ACHN (cell line): ENCODE results near the gene AXIN1.

Experiments used
- DNase-seq: peaks from one replicate; pipeline ENCODE4 v3.0.0-alpha.2; 2015
- in situ Hi-C: cut with HindIII; loops from 2 replicates; pipeline ENCODE4 v1.10.0; 2017; ENCODE audit warnings: low sequenced_read_pairs, low pct_ligation_motif_present, low pct_unique_long_range_greater_than_20kb

Gene AXIN1

DNA sequence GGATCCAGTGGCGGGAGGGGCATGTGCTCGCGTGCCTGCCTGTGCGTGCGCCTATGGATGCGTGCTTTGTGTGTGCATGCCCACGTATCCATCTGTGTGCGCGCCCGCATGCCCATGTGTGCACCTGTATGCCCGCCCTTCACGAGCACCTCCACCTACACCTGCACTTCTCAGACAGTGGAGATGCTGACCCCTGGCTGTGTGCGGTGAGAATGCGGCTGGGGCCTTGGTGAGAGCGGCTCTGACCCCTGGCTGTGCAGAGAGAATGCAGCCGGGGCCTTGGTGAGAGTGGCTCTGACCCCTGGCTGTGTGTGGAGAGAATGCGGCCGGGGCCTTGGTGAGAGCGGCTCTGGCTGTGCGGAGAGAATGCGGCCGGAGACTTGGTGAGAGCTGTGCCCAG is 33.9 kb downstream of the AXIN1 start:
- DNase-seq, result peak; percentile 31
- in situ Hi-C loops, result no loop called here

DNA sequence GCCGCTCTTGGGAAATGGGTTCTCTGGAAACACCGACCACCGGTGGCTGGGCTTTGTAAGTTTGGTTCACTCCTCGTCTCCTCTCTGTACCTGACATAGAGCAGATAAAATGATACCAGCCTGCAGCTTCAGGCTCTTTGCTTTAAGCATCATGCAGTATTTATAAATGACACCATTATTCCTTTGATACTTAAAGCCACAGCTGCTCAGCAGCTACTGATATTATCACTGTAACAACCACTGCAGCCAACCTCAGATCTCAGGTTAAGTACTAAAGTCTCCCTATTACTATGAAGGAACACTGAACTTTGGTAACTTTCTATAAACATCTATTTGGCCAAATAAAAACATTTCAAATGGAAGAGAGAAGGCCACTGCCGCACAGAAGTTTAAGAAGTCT is 34.9 kb downstream of the AXIN1 start:
- in situ Hi-C loops, result no loop called here
- DNase-seq, result no peak

DNA sequence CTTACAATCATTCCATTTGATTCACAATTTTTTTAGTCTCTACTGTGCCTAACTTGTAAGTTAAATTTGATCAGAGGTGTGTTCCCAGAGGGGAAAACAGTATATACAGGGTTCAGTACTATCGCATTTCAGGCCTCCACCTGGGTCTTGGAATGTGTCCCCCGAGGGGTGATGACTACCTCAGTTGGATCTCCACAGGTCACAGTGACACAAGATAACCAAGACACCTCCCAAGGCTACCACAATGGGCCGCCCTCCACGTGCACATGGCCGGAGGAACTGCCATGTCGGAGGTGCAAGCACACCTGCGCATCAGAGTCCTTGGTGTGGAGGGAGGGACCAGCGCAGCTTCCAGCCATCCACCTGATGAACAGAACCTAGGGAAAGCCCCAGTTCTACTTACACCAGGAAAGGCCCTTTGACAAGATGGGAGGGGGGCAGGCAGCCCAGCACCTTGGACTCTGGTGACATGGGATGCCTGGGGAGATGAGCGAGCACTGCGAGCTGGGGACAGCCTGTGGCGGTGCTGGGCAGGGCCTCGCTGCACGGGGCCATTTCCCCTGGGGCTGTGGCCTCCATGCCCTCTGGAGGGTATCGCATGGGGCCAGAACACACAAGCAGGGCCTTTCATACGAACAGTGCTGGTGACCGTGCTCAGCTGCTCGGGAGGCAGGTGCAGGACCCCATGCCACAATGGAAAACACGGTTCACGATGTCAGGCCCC is 35.6 kb downstream of the AXIN1 start:
- DNase-seq, result no peak
- in situ Hi-C loops, result no loop called here

DNA sequence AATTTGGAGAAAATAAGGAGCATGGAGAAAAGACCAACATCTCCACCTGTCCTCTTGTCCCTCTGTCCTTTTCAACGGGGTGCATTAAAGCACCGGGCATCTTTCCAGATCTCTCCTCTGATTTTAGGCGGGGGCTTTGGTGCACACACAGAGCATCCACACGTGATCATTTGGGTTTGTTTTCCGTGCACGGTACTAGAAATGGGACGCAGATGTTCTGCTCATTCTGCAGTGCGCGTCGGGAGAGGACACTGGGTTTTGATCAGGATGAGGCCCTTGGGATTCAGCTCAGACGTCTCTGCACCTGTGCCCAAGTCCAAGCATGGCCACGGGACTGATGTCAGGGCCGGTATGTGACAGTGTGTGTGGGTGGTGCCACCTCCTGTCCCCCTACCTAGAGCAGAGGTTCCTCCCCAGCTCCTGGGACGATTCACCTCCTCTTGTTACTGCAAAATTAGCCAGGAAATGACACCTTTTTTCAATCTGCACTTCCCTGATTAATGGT is 37.7 kb downstream of the AXIN1 start:
- DNase-seq, result no peak
- in situ Hi-C loops, result no loop called here

DNA sequence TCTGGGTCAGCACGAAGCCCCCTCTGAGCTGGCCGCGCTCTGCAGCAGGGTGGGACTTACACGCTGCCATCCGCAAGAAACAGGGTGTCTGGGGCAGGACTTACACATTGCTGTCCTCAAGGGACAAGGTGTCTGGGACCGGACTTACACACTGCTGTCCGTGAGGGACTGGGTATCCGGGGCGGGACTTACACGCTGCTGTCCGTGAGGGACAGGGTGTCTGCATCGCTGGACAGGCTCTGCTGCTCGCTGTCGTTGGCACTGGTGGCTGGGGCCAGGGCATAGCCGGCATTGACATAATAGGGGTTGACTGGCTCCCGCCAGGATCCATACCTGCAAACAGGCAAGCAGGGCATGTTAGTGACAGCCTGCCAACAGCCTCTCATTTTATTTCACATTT is 38.2 kb downstream of the AXIN1 start:
- in situ Hi-C loops, result no loop called here

DNA sequence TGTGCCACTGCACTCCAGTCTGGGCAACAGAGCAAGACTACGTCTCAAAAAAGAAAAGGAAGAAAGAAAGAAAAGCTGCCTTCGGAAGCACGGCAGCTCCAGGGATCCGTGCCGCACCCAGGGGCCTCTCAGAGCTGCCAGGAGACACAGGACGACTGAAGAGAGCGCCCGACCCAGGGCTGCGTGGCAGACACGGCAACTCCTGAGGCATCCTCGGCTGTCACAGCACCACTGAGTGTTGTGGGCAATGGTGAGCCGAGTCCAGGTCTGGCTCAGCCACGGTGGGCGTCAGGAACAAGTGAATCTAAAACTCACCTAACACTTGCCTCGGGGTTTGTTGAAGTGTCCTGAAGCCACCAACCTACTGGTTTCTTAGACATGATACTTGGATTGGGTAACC is 40.8 kb downstream of the AXIN1 start:
- DNase-seq, result no peak
- in situ Hi-C loops, result no loop called here

More for the DNA sequence above, 38.2 kb downstream of the AXIN1 start:
- no peak for DNase-seq

DNA sequence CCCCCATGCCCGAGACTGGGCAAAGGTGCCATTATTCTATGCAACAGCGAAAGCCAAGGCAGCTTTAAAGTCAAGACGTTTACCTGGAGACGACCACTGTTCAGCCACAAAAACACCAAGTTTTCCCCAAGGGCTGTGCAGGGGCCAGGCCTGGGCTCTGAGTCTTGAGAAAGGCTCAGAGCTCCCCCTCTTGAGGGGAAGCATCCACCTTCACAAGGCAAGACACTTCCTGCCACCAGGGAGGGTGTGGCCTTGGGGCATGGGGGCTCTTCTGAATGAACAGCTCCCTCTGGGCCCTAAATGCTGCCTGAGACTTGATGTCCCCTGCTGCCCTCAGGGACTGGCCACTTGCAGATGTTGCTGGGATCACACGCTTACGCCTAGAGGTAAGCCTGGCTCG is 43.0 kb downstream of the AXIN1 start:
- DNase-seq, result no peak
- in situ Hi-C loops, result no loop called here

DNA sequence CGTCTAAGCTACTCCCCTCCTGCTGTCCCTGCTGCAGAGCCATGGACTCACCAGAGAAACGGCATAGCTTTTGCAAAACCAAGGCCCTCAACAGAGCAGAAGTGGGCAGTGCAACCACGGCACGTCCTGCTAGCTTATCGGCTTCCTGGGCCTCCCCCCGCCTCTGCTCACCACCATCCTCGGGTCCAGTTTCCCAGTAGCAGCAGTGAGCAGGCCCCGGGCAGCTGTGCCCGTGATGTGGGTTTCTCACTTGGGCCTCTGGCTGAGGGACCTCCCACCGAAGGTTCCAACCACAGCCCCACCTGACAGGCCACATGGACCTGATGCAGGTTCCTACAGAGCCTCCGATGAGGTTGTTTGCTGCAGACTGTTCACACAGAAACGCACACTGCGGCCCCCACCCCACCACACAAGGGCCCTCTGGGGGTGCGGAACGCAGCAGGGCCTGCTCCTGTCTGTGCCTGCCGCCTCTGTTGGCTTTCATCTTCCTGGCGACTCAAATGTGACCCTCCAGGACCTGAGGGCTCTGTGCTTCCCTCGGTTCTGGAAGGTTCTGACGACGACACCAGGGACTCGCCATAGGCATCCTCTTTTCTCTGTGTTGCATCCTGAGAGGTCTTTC is 44.7 kb downstream of the AXIN1 start:
- in situ Hi-C loops, result no loop called here
- no peak for DNase-seq

DNA sequence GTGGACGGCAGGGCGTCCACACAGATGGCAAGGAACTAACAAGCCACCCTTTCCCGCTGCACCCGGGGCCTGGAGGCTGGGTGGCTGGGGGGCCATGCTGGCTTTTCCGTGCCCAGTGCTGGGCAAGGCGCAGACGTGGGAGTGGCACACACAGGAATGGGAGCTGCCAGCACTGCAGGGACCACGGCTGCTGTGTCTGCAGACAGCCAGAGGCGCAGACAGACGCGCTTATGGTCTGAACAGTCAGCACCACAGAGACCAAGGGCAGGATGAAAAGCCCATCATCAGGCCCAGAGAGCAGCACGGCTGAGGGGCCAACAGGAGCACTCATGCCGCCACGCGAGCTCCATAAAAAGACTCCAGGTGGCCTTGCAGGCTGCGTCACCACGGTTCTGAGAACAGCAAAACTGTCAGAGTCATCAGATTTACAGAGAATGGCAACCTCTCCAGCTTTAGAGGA is 45.6 kb downstream of the AXIN1 start:
- in situ Hi-C loops, result no loop called here
- no peak for DNase-seq

DNA sequence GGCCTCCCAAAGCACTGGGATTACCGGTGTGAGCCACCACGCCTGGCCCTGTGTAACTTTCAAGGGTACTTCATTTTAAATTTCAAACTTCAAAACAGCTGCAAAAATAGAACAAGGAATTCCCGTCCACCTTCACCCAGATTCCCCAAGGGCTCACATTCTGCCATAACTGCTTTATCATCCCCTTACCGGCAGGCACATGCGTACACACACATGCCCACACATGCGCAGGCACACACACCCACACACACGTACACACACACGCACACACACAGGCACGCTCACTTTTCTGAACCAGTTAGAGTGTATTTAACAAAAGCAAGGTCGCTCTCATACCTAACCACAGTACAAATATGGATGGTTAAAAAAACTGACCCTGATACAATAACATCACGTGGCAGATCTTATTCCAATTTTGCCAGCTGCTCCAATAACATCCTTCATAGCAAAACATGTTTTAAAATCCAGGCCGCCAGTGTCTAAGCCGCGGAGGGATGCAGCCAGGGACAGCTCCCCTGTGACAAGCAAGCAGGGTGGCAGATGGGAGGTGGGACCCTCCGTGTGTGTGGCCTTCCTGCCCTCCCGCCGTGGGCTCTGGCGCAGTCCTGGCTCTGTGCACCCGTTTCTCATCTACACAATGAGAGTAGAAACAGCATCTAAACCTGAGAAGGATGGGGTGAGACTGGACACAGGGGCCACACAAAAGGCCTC is 46.5 kb downstream of the AXIN1 start:
- in situ Hi-C loops, result no loop called here

DNA sequence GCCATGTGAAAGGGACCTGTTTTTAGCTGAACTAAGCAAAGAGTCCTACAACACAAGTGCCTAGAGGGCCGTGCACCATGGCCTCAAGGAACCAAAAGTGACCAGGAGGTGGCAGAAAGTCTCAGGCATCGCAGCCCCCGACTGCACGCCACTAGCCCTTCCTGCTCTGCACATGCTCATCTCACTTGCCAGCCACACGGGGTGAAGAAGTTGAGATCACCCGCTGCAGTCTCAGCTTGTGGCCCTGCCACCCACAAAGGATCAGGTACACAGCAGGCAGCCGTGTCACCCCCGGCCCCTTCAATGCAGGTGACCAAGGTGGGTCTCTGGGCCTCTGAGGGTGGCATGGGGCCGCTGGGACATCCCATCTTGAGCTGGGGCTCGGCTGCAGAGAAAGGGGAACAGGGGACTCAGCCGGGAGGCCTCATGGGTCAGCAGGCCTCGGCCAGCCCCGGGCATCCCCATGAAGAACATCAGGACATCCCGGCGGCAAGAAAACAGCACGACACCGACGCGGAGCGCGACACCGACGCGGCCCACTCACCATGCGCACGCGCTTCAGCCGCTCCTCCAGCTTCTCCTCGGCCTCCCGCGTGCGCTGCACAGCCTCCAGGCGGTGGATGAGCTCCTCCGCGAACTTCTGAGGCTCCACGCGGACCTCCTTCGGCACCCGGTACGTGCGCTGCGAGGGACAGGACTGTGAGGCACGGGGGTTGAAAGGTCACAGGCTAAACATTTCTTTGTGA is 48.6 kb downstream of the AXIN1 start:
- in situ Hi-C loops, result no loop called here
- peak; percentile 30 for DNase-seq

More for the DNA sequence above, 46.5 kb downstream of the AXIN1 start:
- no peak for DNase-seq

DNA sequence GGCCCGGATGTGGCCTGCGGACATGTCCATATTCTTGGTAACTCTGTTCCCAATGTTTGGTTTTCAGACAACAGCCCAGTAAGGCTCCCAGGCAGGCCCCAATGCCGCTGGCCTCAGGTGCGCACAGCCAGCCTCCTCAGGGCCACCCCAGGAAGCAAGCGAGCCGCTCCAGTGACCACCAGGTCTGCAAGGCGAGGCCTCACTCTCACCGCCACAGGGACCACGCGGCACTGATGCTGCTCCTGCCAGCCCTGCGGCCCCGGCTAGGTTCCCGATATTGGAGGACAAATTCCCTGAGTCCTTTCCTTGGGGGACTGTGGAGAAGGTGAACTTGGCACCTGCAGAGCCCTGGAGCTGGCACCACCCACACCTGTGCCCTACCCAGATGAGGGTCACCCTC is 50.6 kb downstream of the AXIN1 start:
- in situ Hi-C loops, result no loop called here

DNA sequence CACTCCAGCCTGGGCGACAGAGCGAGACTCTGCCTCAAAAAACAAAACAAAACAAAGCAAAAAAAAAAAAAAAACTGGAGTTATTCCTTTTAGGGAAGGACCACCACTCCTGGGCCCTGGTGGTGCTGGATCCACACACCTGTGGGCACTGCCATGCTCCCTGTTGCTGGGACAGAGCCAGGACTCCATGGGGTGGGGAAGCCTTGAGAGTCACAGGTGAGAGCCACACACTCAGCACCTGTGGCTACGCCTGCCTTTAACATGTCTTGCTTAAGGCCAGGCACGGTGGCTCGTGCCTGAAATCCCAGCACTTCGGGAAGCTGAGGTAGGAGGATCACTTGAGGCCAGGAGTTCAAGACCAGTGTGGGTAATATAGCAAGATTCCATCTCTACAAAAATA is 51.3 kb downstream of the AXIN1 start:
- DNase-seq, result no peak
- in situ Hi-C loops, result no loop called here

More for the DNA sequence above, 50.6 kb downstream of the AXIN1 start:
- DNase-seq, result no peak

DNA sequence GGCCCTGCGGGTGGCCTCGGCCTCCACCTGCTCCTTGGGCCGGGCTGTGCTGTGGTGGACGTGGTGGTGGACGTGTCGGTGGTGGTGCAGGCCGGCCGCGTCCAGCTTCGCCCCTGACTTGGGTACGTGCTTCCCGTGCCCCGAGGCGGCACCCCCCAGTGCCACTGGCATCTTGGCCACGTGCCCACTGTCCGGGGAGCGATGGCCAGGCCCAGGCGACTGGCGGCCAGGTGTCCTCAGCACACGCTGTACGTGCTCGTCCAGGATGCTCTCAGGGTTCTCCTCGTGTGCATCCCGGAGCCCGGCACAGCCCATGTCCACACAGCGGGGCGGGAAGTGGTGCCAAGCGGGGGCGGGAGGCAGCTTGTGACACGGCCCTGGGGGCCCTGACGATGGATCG is 54.7 kb downstream of the AXIN1 start:
- DNase-seq, result no peak
- in situ Hi-C loops, result no loop called here

DNA sequence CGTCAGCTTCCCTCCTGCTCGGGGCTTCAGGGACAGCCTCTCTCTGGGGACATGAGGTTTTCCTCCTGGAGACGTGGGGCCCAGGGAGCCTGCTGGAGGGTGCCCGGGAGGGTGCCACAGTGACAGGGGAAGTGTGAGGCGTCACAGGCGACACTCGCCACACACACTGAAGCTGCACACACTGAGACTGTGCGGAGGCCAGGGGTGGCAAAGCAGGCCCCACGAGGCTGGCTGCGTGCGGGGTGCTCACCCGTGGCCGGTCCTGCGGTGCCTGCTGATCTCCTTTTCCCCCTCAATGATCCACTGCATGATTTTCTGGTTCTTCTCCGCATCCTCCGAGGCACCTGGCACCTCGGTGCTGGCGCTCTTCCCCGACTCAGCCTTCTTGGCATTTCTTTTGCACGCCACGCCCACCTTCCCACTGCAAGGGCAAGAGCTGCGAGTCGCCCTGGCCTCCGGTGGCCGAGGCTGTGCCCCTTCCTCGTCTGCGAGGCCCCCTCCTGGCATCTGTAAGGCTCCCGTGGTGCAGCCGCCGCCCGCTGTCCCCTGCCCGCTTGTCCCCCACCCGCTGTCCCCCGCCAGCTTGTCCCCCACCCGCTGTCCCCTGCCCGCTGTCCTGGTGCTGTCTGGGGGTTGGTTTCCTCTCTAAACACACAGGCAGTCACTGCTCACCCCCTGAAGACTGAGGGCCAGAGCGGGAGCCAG is 55.6 kb downstream of the AXIN1 start:
- in situ Hi-C loops, result no loop called here
- DNase-seq, result no peak

DNA sequence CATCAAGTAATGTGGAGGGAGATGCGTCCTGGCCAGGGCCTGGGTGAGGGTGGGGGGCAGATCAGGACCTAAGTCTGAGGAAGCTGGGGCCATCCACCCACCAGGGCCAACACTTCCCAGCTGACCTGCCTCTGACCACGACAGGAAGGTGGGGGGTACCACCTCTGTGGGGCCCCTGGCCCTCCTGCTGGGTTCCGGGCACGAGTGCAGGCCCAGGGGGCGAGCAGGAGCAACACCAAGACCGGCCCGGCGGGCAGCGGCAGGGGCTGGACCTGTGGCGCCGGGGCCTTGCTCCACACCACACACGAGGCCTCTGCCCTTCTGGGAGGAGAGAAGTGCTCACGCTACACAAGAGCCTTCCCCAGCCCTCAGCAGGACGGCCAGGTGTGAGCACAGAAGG is 56.2 kb downstream of the AXIN1 start:
- in situ Hi-C loops, result no loop called here
- no peak for DNase-seq

DNA sequence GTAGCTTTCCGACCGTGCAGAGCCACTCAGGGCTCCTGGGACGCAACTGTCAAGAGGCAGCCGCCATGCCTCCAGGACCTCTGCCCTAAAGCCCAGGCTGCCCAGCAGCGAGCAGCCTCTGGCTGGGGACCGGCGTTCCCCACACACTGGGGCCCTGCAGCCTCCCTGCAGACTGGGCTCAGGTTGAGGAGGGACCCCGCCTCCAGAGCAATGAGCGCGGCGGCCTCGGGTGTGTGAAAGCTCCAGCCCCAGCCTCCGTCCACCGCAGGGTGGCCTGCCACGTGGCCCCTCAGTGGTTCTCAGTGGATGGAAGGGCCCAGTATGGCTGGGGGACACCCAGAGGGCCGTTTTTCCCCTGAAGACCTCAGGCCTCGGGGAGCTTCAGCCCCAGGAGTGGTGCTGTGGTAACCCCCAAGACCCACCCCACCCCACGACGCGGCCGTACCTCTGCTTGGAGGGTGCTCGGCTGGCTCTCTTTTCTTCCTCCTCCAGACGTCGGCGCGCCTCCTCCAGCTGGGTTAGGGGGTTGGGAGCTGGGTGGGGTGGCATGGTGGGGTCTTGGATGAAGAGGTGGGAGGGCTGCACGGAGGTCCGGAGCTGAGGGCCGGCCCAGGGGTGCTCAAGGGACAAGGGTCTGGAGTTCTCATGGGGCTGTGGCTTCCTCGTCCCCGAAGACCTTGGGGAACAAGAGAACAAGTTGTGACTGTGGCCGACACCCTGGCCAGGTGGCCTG is 59.3 kb downstream of the AXIN1 start:
- in situ Hi-C loops, result no loop called here
- no peak for DNase-seq

DNA sequence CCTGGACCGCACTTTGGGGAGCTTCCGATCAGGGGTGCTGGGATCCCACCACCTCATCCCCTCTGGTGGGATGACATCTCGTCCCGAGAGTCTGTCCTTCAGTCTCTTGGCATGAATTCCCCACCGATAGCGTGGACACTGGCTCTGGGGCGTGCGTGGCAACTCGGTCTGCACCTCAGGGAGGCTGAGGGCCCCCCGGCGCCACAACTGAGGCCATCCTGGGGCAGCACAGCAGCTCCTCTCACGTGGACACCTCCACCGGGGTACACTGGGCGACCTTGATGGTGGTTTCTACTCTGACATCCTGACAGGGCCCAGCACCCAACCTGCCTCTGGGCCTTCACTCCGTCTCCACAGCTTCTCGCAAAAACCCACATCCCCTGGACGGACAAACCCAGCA is 61.0 kb downstream of the AXIN1 start:
- in situ Hi-C loops, result no loop called here
- DNase-seq, result no peak
